Esophagus (tissue), 2 donors: Measurements from ENCODE around the gene NUPR2. TPM values are rescaled to one million over a fixed set of nuclear protein-coding genes. Genes with fewer than 3 reads are reported as not detected.
"Not testable (repeated sequence)": the region's sequence is repeated elsewhere in the genome, so short reads cannot be mapped to it uniquely, and the experiment has no call there.

Experiments used
- H3K27ac ChIP-seq, 2 donors: one replicate each; pipeline ENCODE4 v1.5.1; 2013; ENCODE audit warnings: low read depth in 2 of 2, mild to moderate bottlenecking in 2 of 2, inconsistent platforms in 1 of 2, low read length in 1 of 2, moderate library complexity in 1 of 2
- H3K27me3 ChIP-seq, 2 donors: one replicate each; pipeline ENCODE4 v1.6.1; 2013; ENCODE audit warnings: low read length in 2 of 2, control low read depth in 1 of 2, mild to moderate bottlenecking in 1 of 2; ENCODE audit not compliant: insufficient read depth in 2 of 2, control insufficient read depth in 1 of 2
- H3K36me3 ChIP-seq, 2 donors: one replicate each; pipeline ENCODE4 v1.6.1; 2013; ENCODE audit warnings: low read length in 1 of 2; ENCODE audit not compliant: control insufficient read depth in 2 of 2, insufficient read depth in 2 of 2
- H3K4me1 ChIP-seq, 2 donors: one replicate each; pipeline ENCODE4 v1.6.1; 2013; ENCODE audit warnings: low read length in 1 of 2; ENCODE audit not compliant: control insufficient read depth in 2 of 2, insufficient read depth in 2 of 2
- H3K4me3 ChIP-seq, 2 donors: one replicate each; pipeline ENCODE4 v1.5.1; 2013; ENCODE audit warnings: low read length in 2 of 2, mild to moderate bottlenecking in 2 of 2, low read depth in 1 of 2, moderate library complexity in 1 of 2
- H3K9me3 ChIP-seq, 2 donors: one replicate each; pipeline ENCODE4 v1.6.1; 2013; ENCODE audit warnings: mild to moderate bottlenecking in 2 of 2, low read depth in 1 of 2, low read length in 1 of 2, moderate library complexity in 1 of 2; ENCODE audit not compliant: control insufficient read depth in 2 of 2, insufficient read depth in 1 of 2
- WGBS, 2 donors: extraction: QIAGEN DNeasy Blood & Tissue Kit; methylation state at CpG; one replicate each; pipeline ENCODE4 v1.1.7; 2013; 5-methylcytosine and 5-hydroxymethylcytosine counted together
- polyA plus RNA-seq, 2 donors: library from polyadenylated mRNA; stranded (reverse); fragments of 200-250 nt; gene quantifications; one replicate each; pipeline ENCODE4 v1.2.3, GENCODE V29; 2013
- donor health status: healthy with polysubstance abuse.
- donor health status: Bipolar disorder and iron deficiency.

Gene NUPR2
- polyA plus RNA-seq, 2 donors = 0.67 to 0.69 TPM

DNA sequence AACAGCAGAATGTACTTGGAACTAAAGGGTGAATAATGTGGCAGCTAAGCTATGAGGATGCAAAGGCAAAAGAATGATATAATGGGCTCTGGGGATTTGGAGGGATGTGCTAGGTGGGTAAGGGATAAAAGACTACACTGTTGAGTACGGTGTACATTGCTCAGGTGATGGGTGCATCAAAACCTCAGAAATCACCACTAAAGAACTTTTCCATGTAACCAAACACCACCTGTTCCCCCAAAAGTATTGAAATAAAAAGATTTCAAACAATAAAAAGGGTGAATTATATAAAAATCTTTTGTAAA lies 8.3 kb downstream of the NUPR2 start:
- no peak overlapping the region for H3K27ac ChIP-seq
- H3K36me3 ChIP-seq = peaks cover 0 to under 1% of the 10 kb centered on the region in 2 donors
- peaks cover 0 to 3% of the 10 kb centered on the region in 2 donors for H3K4me1 ChIP-seq
- H3K27me3 ChIP-seq = no peaks in the 10 kb centered on the region
- H3K9me3 ChIP-seq = no peaks in the 10 kb centered on the region
- H3K4me3 ChIP-seq = no peak overlapping the region
- 96 to 98% methylated on average over 1 of the region's 1 CpG for WGBS, 2 donors

DNA sequence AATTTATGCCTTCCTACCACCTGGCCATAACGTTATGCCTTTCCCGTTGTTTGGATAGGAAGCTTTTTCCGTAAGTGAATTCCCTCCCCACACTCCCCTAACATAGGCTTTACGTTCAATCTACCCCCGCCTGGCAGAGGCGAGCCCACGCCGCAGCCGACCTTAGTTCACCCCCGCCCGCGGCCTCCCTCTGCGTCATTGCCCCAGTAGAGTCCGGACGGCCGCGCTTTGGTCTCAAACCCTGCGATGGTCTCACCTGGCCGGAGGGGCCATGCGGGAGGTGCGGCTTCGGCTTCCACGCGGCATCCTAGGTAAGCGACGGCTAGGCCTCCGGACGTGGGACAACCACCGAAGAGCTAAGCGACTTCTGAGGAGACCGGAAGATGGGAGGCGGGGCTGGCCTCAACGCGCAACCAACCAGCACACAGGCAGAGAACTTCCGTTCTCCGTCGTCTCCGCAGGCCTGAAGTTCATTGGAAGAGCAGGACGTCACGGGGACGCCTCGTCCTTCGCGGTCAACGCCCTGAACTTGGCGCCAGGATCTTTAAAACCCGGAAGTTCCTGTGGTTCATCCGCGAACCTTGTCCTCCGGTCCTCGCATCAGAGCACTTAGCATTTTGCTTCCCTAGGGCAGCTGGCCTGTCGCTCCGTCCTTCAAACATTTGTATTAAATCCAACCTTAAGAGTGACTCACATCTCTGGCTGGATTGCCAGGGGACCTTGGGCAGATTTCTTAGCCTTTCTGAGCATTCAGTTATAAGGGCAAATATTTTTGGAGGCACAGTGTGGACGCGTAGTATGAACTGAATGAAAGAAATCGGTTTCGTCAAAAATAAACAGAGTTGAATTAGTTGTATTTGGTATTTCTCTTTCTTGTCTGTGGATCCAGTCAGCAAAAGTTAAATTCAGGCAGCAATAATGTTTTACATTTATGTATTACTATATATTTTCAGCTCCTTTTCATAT lies 9.8 kb downstream of the NUPR2 start, which contains the start of gene CHCHD2:
TSS of gene CHCHD2 (minus strand) at position 369 of the 966 bp plus-strand sequence. CDS start at position 306, 63 bp downstream.
- H3K9me3 ChIP-seq = no peaks in the 10 kb centered on the region
- H3K4me1 ChIP-seq = peaks cover 0 to 3% of the 10 kb centered on the region in 2 donors
- H3K27ac ChIP-seq = peak within 1 kb of the TSS; percentile 87 to 98
- peaks cover 0 to 3% of the 10 kb centered on the region in 2 donors for H3K36me3 ChIP-seq
- H3K27me3 ChIP-seq = no peaks in the 10 kb centered on the region
- peak within 1 kb of the TSS; percentile 85 to 96 for H3K4me3 ChIP-seq
- 1 to 2% methylated on average over 57 of the region's 57 CpGs for WGBS, 2 donors

GRCh38 chr7:56105508-56105907 lies 10.7 kb downstream of the NUPR2 start:
- peaks cover 0 to 6% of the 10 kb centered on the region in 2 donors for H3K36me3 ChIP-seq
- H3K4me3 ChIP-seq = peak overlapping the region; percentile 26 to 96
- peaks cover 0 to 3% of the 10 kb centered on the region in 2 donors for H3K4me1 ChIP-seq
- no peaks in the 10 kb centered on the region for H3K27me3 ChIP-seq
- H3K27ac ChIP-seq = peak overlapping the region; percentile 55 to 87
- no peaks in the 10 kb centered on the region for H3K9me3 ChIP-seq
- WGBS, 2 donors = 14 to 17% methylated on average over 6 of the region's 6 CpGs

DNA sequence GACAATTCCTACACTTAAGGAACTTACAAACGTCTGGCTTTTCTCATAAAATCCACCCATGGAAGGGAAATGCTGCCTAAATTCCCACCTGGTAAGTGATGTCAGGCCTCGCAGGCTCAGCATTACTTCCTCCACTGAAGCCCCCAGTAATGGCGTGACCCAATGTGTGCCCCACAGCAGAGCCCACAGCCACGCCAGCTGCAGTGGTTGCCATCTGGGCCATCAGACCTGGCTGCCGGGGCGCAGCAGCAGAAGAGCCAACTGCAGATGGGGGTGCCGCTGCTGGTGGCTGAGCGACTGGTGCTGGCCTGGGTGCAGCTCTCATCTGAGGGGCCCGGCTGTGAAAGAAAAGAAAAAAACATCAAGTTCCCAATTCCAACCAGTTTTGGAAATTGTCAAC lies 12.1 kb downstream of the NUPR2 start:
- H3K9me3 ChIP-seq, H3K4me3 ChIP-seq, H3K27ac ChIP-seq, H3K4me1 ChIP-seq, H3K27me3 ChIP-seq: not testable (repeated sequence)
- peaks cover 0 to 13% of the 10 kb centered on the region in 2 donors for H3K36me3 ChIP-seq
- WGBS, 2 donors = 85 to 95% methylated on average over 9 of the region's 9 CpGs

DNA sequence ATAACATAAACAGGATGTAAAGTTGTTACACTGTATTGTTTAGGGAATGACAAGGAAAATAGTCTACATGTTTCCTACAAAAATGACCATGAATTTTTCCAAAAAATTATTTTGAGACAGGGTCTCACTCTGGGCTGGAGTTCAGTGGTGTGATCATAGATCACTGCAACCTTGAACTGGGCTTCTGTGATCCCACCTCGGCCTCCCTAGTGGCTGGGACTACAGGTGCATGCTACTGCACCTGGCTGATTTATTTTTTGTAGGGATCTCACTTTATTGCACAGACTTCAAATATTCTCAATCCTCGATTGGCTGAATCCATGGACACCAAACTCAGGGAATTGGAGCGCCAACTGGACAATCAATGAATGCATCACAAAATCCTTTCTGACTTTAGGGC lies 16.6 kb downstream of the NUPR2 start:
- Histone ChIP-seq H3K27ac (no peak overlapping the region), H3K36me3 (peaks cover 0 to 13% of the 10 kb centered on the region in 2 donors), H3K27me3 (no peaks in the 10 kb centered on the region), H3K4me3 (no peak overlapping the region), H3K4me1 (peaks cover 0 to under 1% of the 10 kb centered on the region in 2 donors), H3K9me3 (no peaks in the 10 kb centered on the region)
- WGBS, 2 donors = 92 to 94% methylated on average over 3 of the region's 3 CpGs

DNA sequence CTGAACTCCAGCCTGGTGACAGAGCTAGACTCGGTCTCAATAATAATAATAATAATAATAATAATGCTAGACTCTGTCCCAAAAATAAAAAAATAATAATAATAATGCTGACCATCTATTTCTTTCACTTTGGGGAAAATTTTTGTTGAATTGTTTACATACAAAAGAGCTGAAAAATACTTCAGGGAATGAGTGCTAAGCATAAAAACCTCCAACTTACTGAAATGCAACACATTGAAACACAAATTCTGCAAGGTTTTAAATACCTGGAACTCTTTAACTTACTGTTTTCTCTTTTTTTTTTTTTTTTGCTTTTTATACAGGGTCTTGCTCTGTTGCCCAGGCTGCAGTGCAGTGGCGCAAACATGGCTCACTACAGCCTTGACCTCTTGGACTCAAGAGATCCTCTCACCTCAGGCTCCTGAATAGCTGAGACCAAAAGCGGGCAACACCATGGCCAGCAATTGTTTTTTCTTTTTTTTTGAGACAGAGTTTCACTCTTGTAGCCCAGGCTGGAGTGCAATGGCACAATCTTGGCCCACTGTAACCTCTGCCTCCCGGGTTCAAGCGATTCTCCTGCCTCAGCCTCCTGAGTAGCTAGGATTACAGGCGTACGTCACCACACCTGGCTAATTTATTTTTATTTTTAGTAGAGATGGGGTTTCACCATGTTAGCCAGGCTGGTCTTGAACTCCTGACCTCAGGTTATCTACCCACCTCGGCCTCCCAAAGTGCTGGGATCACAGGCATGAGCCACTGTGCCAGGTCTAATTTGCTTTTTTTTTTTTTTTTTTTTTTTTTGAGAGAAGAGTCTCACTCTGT lies 17.8 kb downstream of the NUPR2 start:
- H3K27ac ChIP-seq, H3K4me3 ChIP-seq, H3K4me1 ChIP-seq, H3K27me3 ChIP-seq, H3K9me3 ChIP-seq: not testable (repeated sequence)
- WGBS, 2 donors = 94 to 95% methylated on average over 8 of the region's 8 CpGs
- peaks cover 0 to 13% of the 10 kb centered on the region in 2 donors for H3K36me3 ChIP-seq

GRCh38 chr7:56097700-56098099 lies 18.5 kb downstream of the NUPR2 start:
- peaks cover 0 to 11% of the 10 kb centered on the region in 2 donors for H3K36me3 ChIP-seq
- H3K27ac ChIP-seq = no peak overlapping the region
- no peaks in the 10 kb centered on the region for H3K9me3 ChIP-seq
- 53% methylated on average over 5 of the region's 5 CpGs for WGBS, 2 donors
- H3K4me1 ChIP-seq = peaks cover 0 to under 1% of the 10 kb centered on the region in 2 donors
- no peaks in the 10 kb centered on the region for H3K27me3 ChIP-seq
- H3K4me3 ChIP-seq = no peak overlapping the region

- H3K4me1 ChIP-seq = peaks cover 0 to 3% of the 10 kb centered on the region in 2 donors
- peak within 1 kb of the TSS; percentile 50 to 64 for H3K27ac ChIP-seq
- H3K9me3 ChIP-seq = no peaks in the 10 kb centered on the region
- WGBS, 2 donors = 24 to 34% methylated on average over 19 of the region's 19 CpGs
- H3K27me3 ChIP-seq = no peaks in the 10 kb centered on the region
- H3K4me3 ChIP-seq = no peak within 1 kb of the TSS
- peaks cover 0 to 4% of the 10 kb centered on the region in 2 donors for H3K36me3 ChIP-seq
Observed at GRCh38 chr7:56092789-56093531, 23.3 kb downstream of the NUPR2 start, which contains the start of gene PHKG1. Gene PHKG1 (minus strand): TSS chr7:56092952. CDS start chr7:56088941, 4,011 bp downstream.

- not testable (repeated sequence) for H3K9me3 ChIP-seq, H3K27me3 ChIP-seq, H3K36me3 ChIP-seq, H3K4me1 ChIP-seq, H3K4me3 ChIP-seq
- WGBS, 2 donors = 41 to 43% methylated on average over 6 of the region's 6 CpGs
- H3K27ac ChIP-seq = peak overlapping the region; percentile 21 to 50
Observed at GRCh38 chr7:56092388-56092787, 23.8 kb downstream of the NUPR2 start.
